Measurements from ENCODE around the gene RDM1. TPM values are rescaled to one million over a fixed set of nuclear protein-coding genes. Genes with fewer than 3 reads are reported as not detected.

The RDM1 gene
- total RNA-seq, 1 experiment from 2014 or later: 6.2 TPM

GRCh38 chr17:35953720-35954119 lies 23.1 kb upstream of the RDM1 start:
- Mint-ChIP-seq H3K36me3 (ENCODE audit: insufficient read depth, unreplicated experiment) (no peaks in the 10 kb centered on the region), H3K27ac (ENCODE audit: unreplicated experiment) (no peak overlapping the region), H3K9me3 (ENCODE audit: low read depth, unreplicated experiment) (no peaks in the 10 kb centered on the region), H3K27me3 (ENCODE audit: unreplicated experiment) (peaks cover 82% of the 10 kb centered on the region), H3K4me1 (ENCODE audit: low read depth, unreplicated experiment) (no peaks in the 10 kb centered on the region), H3K4me3 (ENCODE audit: low read depth, unreplicated experiment) (no peak overlapping the region)
- no TSS peak for BruUV-seq (replicated peaks)
- TF ChIP-seq CTCF (IDR thresholded peaks at IDR 0.05; ENCODE audit: unreplicated experiment): no peak
- no peak for DNase-seq
- intact Hi-C loops (cut with micrococcal nuclease; ENCODE audit: unreplicated experiment): no loop called here
- CTCF ChIA-PET: no interaction called here

DNA sequence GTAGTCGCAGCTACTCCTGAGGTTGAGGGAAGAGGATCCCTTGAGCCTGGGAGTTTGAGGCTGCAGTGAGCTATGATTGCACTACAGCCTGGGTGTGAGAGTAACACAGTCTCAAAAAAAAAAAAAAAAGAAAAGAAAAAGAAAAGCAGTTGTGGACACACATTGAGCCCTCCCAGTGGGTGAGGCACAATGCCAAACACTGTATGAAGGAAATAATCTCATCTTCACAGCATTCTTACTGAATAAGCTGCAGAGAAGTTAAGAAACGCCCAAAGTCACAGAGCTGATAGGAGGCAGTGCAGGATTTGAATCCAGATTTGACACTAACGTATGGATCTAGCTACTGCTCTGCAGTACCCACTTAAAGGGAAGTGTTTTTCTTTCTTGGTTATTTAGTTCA lies 18.8 kb upstream of the RDM1 start:
- H3K27me3 Mint-ChIP-seq (ENCODE audit: unreplicated experiment): peaks cover 39% of the 10 kb centered on the region
- intact Hi-C loops (cut with micrococcal nuclease; ENCODE audit: unreplicated experiment): no loop called here
- CTCF ChIA-PET: interaction anchor here (0.6 to 1.5 kb wide), 3 partner anchors 20 to 494 kb away, joined by 3 to 5 read pairs (median 3); no protein-coding TSS in a partner anchor
- no peaks in the 10 kb centered on the region for H3K36me3 Mint-ChIP-seq (ENCODE audit: insufficient read depth, unreplicated experiment)
- BruUV-seq (replicated peaks): no TSS peak
- no peak for DNase-seq
- H3K27ac Mint-ChIP-seq (ENCODE audit: unreplicated experiment): no peak overlapping the region
- H3K4me3 Mint-ChIP-seq (ENCODE audit: low read depth, unreplicated experiment): no peak overlapping the region
- no peak for TF ChIP-seq CTCF (IDR thresholded peaks at IDR 0.05; ENCODE audit: unreplicated experiment)
- H3K4me1 Mint-ChIP-seq (ENCODE audit: low read depth, unreplicated experiment): no peaks in the 10 kb centered on the region
- no peaks in the 10 kb centered on the region for H3K9me3 Mint-ChIP-seq (ENCODE audit: low read depth, unreplicated experiment)

DNA sequence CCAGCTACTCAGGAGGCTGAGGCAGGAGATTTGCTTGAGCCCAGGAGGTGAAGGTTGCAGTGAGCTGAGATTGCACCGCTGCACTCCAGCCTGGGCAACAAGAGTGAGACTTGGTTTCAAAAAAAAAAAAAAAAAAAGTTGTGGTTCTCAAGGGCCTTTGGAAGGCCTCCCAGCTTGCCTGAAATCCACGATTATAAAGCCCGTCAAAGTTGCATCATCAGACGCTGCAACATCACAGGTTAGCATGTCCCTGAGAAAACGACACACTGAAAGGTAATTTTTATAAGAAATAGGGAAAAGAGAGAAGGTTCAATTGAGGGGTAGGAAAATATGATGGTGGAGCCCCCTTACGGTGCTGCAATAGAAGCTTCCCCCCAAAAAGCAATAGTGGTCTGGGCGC lies 17.5 kb upstream of the RDM1 start:
- no peak for TF ChIP-seq CTCF (IDR thresholded peaks at IDR 0.05; ENCODE audit: unreplicated experiment)
- H3K4me3 Mint-ChIP-seq (ENCODE audit: low read depth, unreplicated experiment): no peak overlapping the region
- intact Hi-C loops (cut with micrococcal nuclease; ENCODE audit: unreplicated experiment): no loop called here
- H3K4me1 Mint-ChIP-seq (ENCODE audit: low read depth, unreplicated experiment): no peaks in the 10 kb centered on the region
- no TSS peak for BruUV-seq (replicated peaks)
- H3K9me3 Mint-ChIP-seq (ENCODE audit: low read depth, unreplicated experiment): no peaks in the 10 kb centered on the region
- H3K36me3 Mint-ChIP-seq (ENCODE audit: insufficient read depth, unreplicated experiment): no peaks in the 10 kb centered on the region
- no peak for DNase-seq
- CTCF ChIA-PET: interaction anchor here (0.7 to 1.5 kb wide), 4 partner anchors 10 to 640 kb away, joined by 3 read pairs; partner anchors contain the start of gene RDM1
- H3K27me3 Mint-ChIP-seq (ENCODE audit: unreplicated experiment): peaks cover 33% of the 10 kb centered on the region
- H3K27ac Mint-ChIP-seq (ENCODE audit: unreplicated experiment): no peak overlapping the region

DNA sequence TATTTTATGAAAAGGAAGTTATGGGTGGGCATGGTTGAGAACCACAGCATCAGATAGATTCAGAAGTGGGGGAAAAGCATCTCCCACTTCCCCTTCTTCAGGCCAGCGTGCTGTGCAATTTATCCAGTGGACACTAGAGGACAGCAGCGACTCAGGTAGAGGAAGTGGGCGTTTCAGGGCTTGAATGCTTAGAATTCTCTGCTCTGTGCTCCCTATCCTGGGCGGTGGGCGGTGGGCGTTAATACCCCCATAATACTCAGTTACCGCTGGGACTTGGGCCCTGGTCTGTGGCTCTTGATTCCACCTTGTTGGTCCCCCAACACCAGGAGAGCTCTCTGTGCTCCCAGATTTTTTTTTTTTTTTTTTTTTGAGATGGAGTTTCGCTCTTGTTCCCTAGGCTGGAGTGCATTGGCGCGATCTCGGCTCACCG lies 16.6 kb upstream of the RDM1 start:
- peak; percentile 65 for DNase-seq
- CTCF ChIA-PET: interaction anchor here (0.7 kb wide), 1 partner anchor 184 kb away, joined by 3 read pairs; no protein-coding TSS in a partner anchor
- Mint-ChIP-seq H3K4me3 (ENCODE audit: low read depth, unreplicated experiment) (no peak overlapping the region), H3K9me3 (ENCODE audit: low read depth, unreplicated experiment) (no peaks in the 10 kb centered on the region), H3K27me3 (ENCODE audit: unreplicated experiment) (peaks cover 33% of the 10 kb centered on the region), H3K4me1 (ENCODE audit: low read depth, unreplicated experiment) (no peaks in the 10 kb centered on the region), H3K36me3 (ENCODE audit: insufficient read depth, unreplicated experiment) (no peaks in the 10 kb centered on the region), H3K27ac (ENCODE audit: unreplicated experiment) (no peak overlapping the region)
- intact Hi-C loops (cut with micrococcal nuclease; ENCODE audit: unreplicated experiment): no loop called here
- peak; percentile 62 for TF ChIP-seq CTCF (IDR thresholded peaks at IDR 0.05; ENCODE audit: unreplicated experiment)
- no TSS peak for BruUV-seq (replicated peaks)
